Metanephros (tissue), 1 donor: ENCODE results near the gene DNAJC13. TPM values are rescaled to one million over a fixed set of nuclear protein-coding genes. Genes with fewer than 3 reads are reported as not detected.

Experiments used
- total RNA-seq: library from RNA; depleted of rRNA; stranded (reverse); fragments of >200 nt; gene quantifications from one replicate; pipeline ENCODE4 v1.2.3, GENCODE V29; 2014

DNAJC13 gene, protein sequence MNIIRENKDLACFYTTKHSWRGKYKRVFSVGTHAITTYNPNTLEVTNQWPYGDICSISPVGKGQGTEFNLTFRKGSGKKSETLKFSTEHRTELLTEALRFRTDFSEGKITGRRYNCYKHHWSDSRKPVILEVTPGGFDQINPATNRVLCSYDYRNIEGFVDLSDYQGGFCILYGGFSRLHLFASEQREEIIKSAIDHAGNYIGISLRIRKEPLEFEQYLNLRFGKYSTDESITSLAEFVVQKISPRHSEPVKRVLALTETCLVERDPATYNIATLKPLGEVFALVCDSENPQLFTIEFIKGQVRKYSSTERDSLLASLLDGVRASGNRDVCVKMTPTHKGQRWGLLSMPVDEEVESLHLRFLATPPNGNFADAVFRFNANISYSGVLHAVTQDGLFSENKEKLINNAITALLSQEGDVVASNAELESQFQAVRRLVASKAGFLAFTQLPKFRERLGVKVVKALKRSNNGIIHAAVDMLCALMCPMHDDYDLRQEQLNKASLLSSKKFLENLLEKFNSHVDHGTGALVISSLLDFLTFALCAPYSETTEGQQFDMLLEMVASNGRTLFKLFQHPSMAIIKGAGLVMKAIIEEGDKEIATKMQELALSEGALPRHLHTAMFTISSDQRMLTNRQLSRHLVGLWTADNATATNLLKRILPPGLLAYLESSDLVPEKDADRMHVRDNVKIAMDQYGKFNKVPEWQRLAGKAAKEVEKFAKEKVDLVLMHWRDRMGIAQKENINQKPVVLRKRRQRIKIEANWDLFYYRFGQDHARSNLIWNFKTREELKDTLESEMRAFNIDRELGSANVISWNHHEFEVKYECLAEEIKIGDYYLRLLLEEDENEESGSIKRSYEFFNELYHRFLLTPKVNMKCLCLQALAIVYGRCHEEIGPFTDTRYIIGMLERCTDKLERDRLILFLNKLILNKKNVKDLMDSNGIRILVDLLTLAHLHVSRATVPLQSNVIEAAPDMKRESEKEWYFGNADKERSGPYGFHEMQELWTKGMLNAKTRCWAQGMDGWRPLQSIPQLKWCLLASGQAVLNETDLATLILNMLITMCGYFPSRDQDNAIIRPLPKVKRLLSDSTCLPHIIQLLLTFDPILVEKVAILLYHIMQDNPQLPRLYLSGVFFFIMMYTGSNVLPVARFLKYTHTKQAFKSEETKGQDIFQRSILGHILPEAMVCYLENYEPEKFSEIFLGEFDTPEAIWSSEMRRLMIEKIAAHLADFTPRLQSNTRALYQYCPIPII (N-terminal part only)
- total RNA-seq: 52.0 TPM

DNA sequence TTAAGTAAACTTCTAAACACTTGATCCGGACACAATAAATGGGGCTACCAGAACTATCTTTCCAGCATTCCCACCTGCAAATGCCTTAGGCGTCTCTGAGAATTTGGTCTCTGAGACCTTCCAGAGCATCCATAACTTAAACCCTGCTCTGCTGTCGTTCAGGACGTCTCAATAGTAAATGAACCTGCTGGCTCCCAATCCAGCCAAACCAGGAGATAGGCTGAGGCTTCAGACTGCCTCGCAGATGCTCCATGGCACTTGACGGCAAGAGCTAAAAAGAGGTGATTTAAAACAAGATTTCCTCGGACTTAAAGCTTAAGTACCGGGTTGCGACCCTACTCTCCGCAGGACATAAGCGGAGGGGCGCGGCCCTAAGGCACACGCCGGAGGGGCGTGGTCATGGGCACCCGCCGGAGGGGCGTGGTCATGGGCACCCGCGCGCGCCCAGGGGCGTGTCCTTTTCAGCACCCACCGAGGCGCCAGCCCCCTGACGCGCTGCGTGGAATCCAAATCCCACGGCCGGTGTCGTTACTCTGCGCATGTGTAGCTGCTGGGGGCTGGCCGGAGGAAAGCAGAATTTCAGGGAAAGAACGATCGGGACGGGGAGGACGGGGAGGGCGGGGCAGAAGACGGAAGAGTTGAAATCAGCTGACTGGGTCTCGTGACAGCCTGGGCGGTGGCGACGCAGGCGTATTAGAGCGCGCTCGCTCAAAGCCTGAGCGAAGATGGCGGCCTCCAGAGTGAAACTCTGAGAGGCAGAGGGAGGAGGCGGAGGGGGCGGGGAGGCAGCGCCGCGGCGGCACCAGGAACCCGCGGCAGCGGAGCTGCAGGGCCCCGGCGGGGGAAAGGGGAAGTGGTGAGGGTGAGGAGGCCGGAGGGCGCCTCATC lies at the start of gene DNAJC13:
Gene DNAJC13, plus strand, starts transcription at position 696 of the 888 bp plus-strand sequence. CDS start 17,049 bp downstream, outside the sequence.

Other genes with a start within 250 kb of the DNAJC13 start
- gene ACP3, start 100.1 kb upstream of the DNAJC13 start, total RNA-seq: 79.9 TPM
- gene ACKR4, start 179.8 kb downstream of the DNAJC13 start, total RNA-seq: 1.9 TPM
- 43.6 TPM for gene ACAD11, start 242.3 kb downstream of the DNAJC13 start, total RNA-seq
- gene UBA5, start 242.8 kb downstream of the DNAJC13 start, total RNA-seq: 57.7 TPM